Trophoblast cell (in vitro differentiated cells and primary cell): ENCODE results near the gene CFAP90.
A peak's percentile ranks its signal among the peaks of the same experiment; 100 is the strongest.

Experiments used
- DNase-seq, 2 donors: peaks; one replicate each; pipeline ENCODE4 v3.0.0-alpha.2; 2016
- H2AFZ ChIP-seq: 2 replicates; pipeline ENCODE4 v1.6.1; 2013; ENCODE audit warnings: low read length, moderate library complexity, mild to moderate bottlenecking; ENCODE audit not compliant: insufficient read depth, poor library complexity
- H2AK5ac ChIP-seq: 2 replicates; pipeline ENCODE4 v1.6.1; 2013; ENCODE audit warnings: mild to moderate bottlenecking, low read length
- H2BK120ac ChIP-seq: 2 replicates; pipeline ENCODE4 v1.6.1; 2013; ENCODE audit warnings: low read length, mild to moderate bottlenecking, moderate library complexity; ENCODE audit not compliant: insufficient read depth, poor library complexity
- H2BK12ac ChIP-seq: 2 replicates; pipeline ENCODE4 v1.6.1; 2013; ENCODE audit warnings: mild to moderate bottlenecking, low read length, moderate library complexity
- H2BK5ac ChIP-seq: 2 replicates; pipeline ENCODE4 v1.6.1; 2013; ENCODE audit warnings: low read length, low read depth, moderate library complexity, mild to moderate bottlenecking; ENCODE audit not compliant: poor library complexity
- H3K14ac ChIP-seq: 2 replicates; pipeline ENCODE4 v1.6.1; 2013; ENCODE audit warnings: mild to moderate bottlenecking, low read length
- H3K18ac ChIP-seq: 2 replicates; pipeline ENCODE4 v1.6.1; 2013; ENCODE audit warnings: mild to moderate bottlenecking, low read length
- H3K23ac ChIP-seq: 2 replicates; pipeline ENCODE4 v1.6.1; 2013; ENCODE audit warnings: low read length
- H3K27ac ChIP-seq: 2 replicates; pipeline ENCODE4 v1.5.1; 2013; ENCODE audit warnings: low read depth, mild to moderate bottlenecking, inconsistent platforms, low read length, moderate library complexity
- H3K27me3 ChIP-seq: 2 replicates; pipeline ENCODE4 v1.6.1; 2013; ENCODE audit warnings: inconsistent platforms, mild to moderate bottlenecking, low read length, moderate library complexity; ENCODE audit not compliant: insufficient read depth
- H3K36me3 ChIP-seq, 2 experiments: 1 replicate in 1 of 2; 2 replicates in 1 of 2; pipeline ENCODE4 v1.6.1; 2013; ENCODE audit warnings: low read length in 2 of 2, mild to moderate bottlenecking in 2 of 2, moderate library complexity in 1 of 2; ENCODE audit not compliant: insufficient read depth in 2 of 2, control insufficient read depth in 1 of 2
- H3K4ac ChIP-seq: 2 replicates; pipeline ENCODE4 v1.6.1; 2013; ENCODE audit warnings: low read depth, mild to moderate bottlenecking, low read length, moderate library complexity
- H3K4me1 ChIP-seq, 2 experiments: 1 replicate in 1 of 2; 2 replicates in 1 of 2; pipeline ENCODE4 v1.6.1; 2013; ENCODE audit warnings: low read length in 2 of 2, mild to moderate bottlenecking in 2 of 2, moderate library complexity in 1 of 2; ENCODE audit not compliant: insufficient read depth in 2 of 2, control insufficient read depth in 1 of 2
- H3K4me2 ChIP-seq: 2 replicates; pipeline ENCODE4 v1.6.1; 2013; ENCODE audit warnings: inconsistent platforms, mild to moderate bottlenecking, low read length, moderate library complexity
- H3K4me3 ChIP-seq: 2 replicates; pipeline ENCODE4 v1.5.1; 2013; ENCODE audit warnings: mild to moderate bottlenecking, low read depth, low read length, inconsistent platforms
- H3K79me1 ChIP-seq: one replicate; pipeline ENCODE4 v1.6.1; 2013; ENCODE audit warnings: low read length
- H3K79me2 ChIP-seq: 2 replicates; pipeline ENCODE4 v1.6.1; 2013; ENCODE audit warnings: low read length, mild to moderate bottlenecking; ENCODE audit not compliant: control insufficient read depth, insufficient read depth, poor library complexity
- H3K9ac ChIP-seq: 2 replicates; pipeline ENCODE4 v1.6.1; 2013; ENCODE audit warnings: mild to moderate bottlenecking, low read length
- H3K9me3 ChIP-seq: 2 replicates; pipeline ENCODE4 v1.6.1; 2013; ENCODE audit warnings: low read depth, mild to moderate bottlenecking, control low read depth, inconsistent platforms, low read length; ENCODE audit not compliant: insufficient read depth
- H4K12ac ChIP-seq: 2 replicates; pipeline ENCODE4 v1.6.1; 2013; ENCODE audit warnings: low read depth, mild to moderate bottlenecking, low read length, moderate library complexity
- H4K8ac ChIP-seq: 2 replicates; pipeline ENCODE4 v1.6.1; 2013; ENCODE audit warnings: low read depth, mild to moderate bottlenecking, low read length, moderate library complexity
- H4K91ac ChIP-seq: one replicate; pipeline ENCODE4 v1.6.1; 2013; ENCODE audit warnings: low read depth, mild to moderate bottlenecking, low read length, moderate library complexity
- WGBS: extraction: QIAGEN DNeasy Blood & Tissue Kit; methylation state at CpG from one replicate; pipeline ENCODE4 v1.1.7; 2013; ENCODE audit warnings: missing lambda C conversion rate; ENCODE audit not compliant: insufficient read length, insufficient coverage; ENCODE audit errors: extremely low coverage; 5-methylcytosine and 5-hydroxymethylcytosine counted together

CFAP90 gene

DNA sequence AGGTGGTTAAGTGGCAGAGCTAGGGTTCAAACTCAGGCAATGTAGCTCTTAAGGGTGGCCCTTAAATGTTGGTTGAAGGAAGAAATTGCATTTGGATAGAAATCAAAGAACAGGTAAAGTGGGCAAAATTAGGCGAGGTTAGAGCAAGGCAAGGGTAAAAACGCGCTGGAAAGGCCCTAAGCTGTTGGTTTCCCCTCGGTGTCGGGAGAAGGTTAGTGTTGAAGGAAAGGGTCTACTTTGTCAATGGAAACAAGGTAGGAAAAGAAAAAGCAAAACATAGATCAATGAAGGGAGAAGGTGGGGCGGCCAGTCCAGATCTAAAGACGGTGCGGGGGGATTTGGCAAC lies 17.5 kb upstream of the CFAP90 start:
- H3K4me2 ChIP-seq, result peak overlapping the region; percentile 87
- H3K27ac ChIP-seq, result no peak overlapping the region
- H3K23ac ChIP-seq, result no peak overlapping the region
- peaks cover 9% of the 10 kb centered on the region for H3K79me1 ChIP-seq
- H4K12ac ChIP-seq, result peak overlapping the region; percentile 23
- peaks cover 3 to 5% of the 10 kb centered on the region in 2 experiments for H3K36me3 ChIP-seq
- H3K9me3 ChIP-seq, result no peaks in the 10 kb centered on the region
- H2AFZ ChIP-seq, result peak overlapping the region; percentile 68
- no peak overlapping the region for H2BK5ac ChIP-seq
- H3K4me3 ChIP-seq, result peak overlapping the region; percentile 93
- peak overlapping the region; percentile 81 for H4K8ac ChIP-seq
- H2BK12ac ChIP-seq, result no peak overlapping the region
- peak overlapping the region; percentile 57 for H3K14ac ChIP-seq
- no peaks in the 10 kb centered on the region for H3K4me1 ChIP-seq
- H3K27me3 ChIP-seq, result no peaks in the 10 kb centered on the region
- H2BK120ac ChIP-seq, result peak overlapping the region; percentile 4
- H3K4ac ChIP-seq, result peak overlapping the region; percentile 19
- no peak for DNase-seq
- WGBS, result no CpG with 5 or more reads among the region's 8 CpGs
- H2AK5ac ChIP-seq, result no peak overlapping the region
- no peak overlapping the region for H3K18ac ChIP-seq
- peak overlapping the region; percentile 50 for H4K91ac ChIP-seq
- H3K79me2 ChIP-seq, result peaks cover 11% of the 10 kb centered on the region
- peak overlapping the region; percentile 86 for H3K9ac ChIP-seq

DNA sequence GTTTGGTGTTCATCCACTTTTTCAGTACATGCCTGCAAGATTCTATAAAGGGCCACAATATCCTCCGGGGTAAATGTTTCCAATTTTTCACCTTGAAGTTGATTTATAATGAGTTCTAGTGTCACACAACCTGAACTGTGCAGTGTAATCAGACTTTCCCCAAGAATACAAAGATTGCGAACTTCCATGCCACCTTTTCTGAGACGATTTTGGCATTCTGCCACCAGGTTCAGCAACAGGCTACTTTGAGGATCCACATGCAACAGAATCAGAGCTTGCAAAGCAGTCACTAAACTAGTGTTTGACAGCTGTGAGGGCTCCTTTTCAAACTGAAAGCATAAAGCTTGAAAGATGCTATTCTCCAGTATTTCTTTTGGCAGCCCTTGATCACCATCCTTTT lies 16.3 kb upstream of the CFAP90 start:
- H4K91ac ChIP-seq, result no peak overlapping the region
- H3K27ac ChIP-seq, result no peak overlapping the region
- no peak overlapping the region for H4K8ac ChIP-seq
- no CpG with 5 or more reads among the region's 3 CpGs for WGBS
- H3K23ac ChIP-seq, result no peak overlapping the region
- peaks cover 9% of the 10 kb centered on the region for H3K79me2 ChIP-seq
- no peak overlapping the region for H3K9ac ChIP-seq
- no peak overlapping the region for H2AFZ ChIP-seq
- no peak overlapping the region for H2BK5ac ChIP-seq
- H2BK12ac ChIP-seq, result no peak overlapping the region
- H3K36me3 ChIP-seq, result peaks cover 3 to 5% of the 10 kb centered on the region in 2 experiments
- peaks cover 9% of the 10 kb centered on the region for H3K79me1 ChIP-seq
- H3K18ac ChIP-seq, result no peak overlapping the region
- no peaks in the 10 kb centered on the region for H3K4me1 ChIP-seq
- no peak overlapping the region for H3K4me3 ChIP-seq
- H3K4me2 ChIP-seq, result no peak overlapping the region
- H4K12ac ChIP-seq, result no peak overlapping the region
- no peak overlapping the region for H3K4ac ChIP-seq
- no peak overlapping the region for H2AK5ac ChIP-seq
- H2BK120ac ChIP-seq, result no peak overlapping the region
- H3K27me3 ChIP-seq, result no peaks in the 10 kb centered on the region
- DNase-seq, result no peak
- H3K9me3 ChIP-seq, result no peaks in the 10 kb centered on the region
- no peak overlapping the region for H3K14ac ChIP-seq

DNA sequence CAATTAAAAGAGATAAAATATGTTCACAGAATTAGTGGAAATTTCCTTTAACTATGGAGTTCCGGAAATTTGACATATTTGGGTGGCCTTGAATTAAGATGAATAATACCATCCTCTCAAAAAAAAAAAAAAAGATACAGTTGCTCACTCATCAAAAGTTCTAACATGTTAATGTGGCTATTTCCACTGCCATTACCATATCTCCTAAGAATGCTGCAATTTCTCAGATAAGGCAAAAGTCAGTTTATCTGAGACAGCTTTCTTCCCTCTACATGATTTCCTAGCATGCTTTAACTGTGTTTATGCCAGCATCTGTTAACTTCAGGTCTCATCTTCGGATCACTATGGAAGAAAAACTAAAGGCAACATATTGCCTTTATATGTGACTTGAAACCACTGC lies 15.3 kb upstream of the CFAP90 start:
- Histone ChIP-seq H2BK12ac (no peak overlapping the region), H3K79me1 (peaks cover 9% of the 10 kb centered on the region), H2BK5ac (no peak overlapping the region), H3K9ac (no peak overlapping the region), H3K4me2 (no peak overlapping the region), H3K79me2 (peaks cover 9% of the 10 kb centered on the region), H4K8ac (no peak overlapping the region), H3K18ac (no peak overlapping the region), H4K91ac (no peak overlapping the region), H2AFZ (no peak overlapping the region), H3K36me3 (peaks cover 5% of the 10 kb centered on the region in 2 experiments), H4K12ac (no peak overlapping the region), H3K4ac (no peak overlapping the region), H3K9me3 (no peaks in the 10 kb centered on the region), H3K4me3 (no peak overlapping the region), H2AK5ac (no peak overlapping the region), H3K27ac (no peak overlapping the region), H2BK120ac (no peak overlapping the region), H3K4me1 (no peaks in the 10 kb centered on the region), H3K23ac (no peak overlapping the region), H3K14ac (no peak overlapping the region), H3K27me3 (no peaks in the 10 kb centered on the region)
- no peak for DNase-seq
- no CpG with 5 or more reads among the region's 2 CpGs for whole genome bisulfite sequencing

DNA sequence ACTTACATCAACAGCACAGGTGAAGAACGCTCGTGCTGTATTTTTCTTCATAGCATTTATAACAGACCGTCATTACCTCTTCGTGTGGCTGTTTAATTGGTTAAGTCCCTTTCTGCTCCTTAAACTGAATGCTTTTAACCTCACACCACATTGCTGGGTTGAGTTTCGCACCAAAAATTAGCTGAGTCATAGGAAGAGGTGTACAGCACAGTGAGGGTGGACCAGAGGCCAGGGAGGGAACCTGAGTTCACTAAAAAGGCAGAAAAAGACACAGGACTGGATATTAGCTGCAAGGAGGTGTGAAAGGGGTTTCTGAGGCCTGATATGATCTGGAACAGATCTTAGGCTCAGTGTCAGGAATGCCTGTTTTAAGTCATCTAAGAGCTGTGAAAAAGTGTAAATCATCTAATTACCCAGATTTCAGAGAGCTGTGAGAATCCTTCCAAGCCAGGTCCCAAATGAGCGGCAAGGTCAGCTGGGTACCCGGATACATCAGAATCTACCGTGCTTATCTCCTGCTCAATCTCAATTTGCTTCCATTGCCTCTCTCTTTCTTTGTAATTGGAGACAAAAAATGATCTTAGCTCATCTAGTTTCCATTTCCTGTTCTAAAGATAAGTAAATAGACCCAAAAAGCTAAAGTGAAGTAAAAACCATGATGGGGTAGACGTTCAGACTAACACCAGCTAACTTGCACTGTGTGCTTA lies 7.1 kb upstream of the CFAP90 start:
- no peak overlapping the region for H3K4ac ChIP-seq
- no peaks in the 10 kb centered on the region for H3K79me1 ChIP-seq
- H3K4me2 ChIP-seq, result no peak overlapping the region
- H3K4me3 ChIP-seq, result no peak overlapping the region
- peaks cover 4 to 9% of the 10 kb centered on the region in 2 experiments for H3K36me3 ChIP-seq
- no peak overlapping the region for H3K18ac ChIP-seq
- no peaks in the 10 kb centered on the region for H3K79me2 ChIP-seq
- H2BK120ac ChIP-seq, result no peak overlapping the region
- H2AFZ ChIP-seq, result no peak overlapping the region
- no peak overlapping the region for H3K23ac ChIP-seq
- H2BK12ac ChIP-seq, result no peak overlapping the region
- H2AK5ac ChIP-seq, result no peak overlapping the region
- DNase-seq, result no peak
- H4K8ac ChIP-seq, result no peak overlapping the region
- no peak overlapping the region for H2BK5ac ChIP-seq
- H4K12ac ChIP-seq, result no peak overlapping the region
- no peak overlapping the region for H3K9ac ChIP-seq
- WGBS, result no CpG with 5 or more reads among the region's 9 CpGs
- no peaks in the 10 kb centered on the region for H3K4me1 ChIP-seq
- H4K91ac ChIP-seq, result no peak overlapping the region
- H3K27me3 ChIP-seq, result no peaks in the 10 kb centered on the region
- no peak overlapping the region for H3K14ac ChIP-seq
- H3K27ac ChIP-seq, result no peak overlapping the region
- peaks cover 5% of the 10 kb centered on the region for H3K9me3 ChIP-seq
